Heart left ventricle (tissue), 13 donors: ENCODE data around the gene PCDHA2.
A peak's percentile ranks its signal among the peaks of the same experiment; 100 is the strongest.

Experiments
- POLR2A ChIP-seq, 2 donors: fragments of 450-650 bp; IDR thresholded peaks; one replicate each; pipeline ENCODE4 v1.6.1; 2017; ENCODE audit warnings: antibody characterized with exemption in 2 of 2, mild to moderate bottlenecking in 2 of 2, moderate library complexity in 2 of 2
- TF ChIP-seq, protein P1 (sequence below), 12 donors: fragments of 200-600 bp; sonication (generic) in 4 of 12; IDR thresholded peaks; one replicate each; pipeline versions ENCODE4 v1.5.0 to v1.8.0; 2018 to 2022; ENCODE audit warnings: antibody characterized with exemption in 12 of 12, mild to moderate bottlenecking in 5 of 12
- donor health status: ischemic (EF 13 %, LVEDD 7.1; RV severe dilation, severe dysfunction).
- donor health status: DM: no; HTN: yes; CAD: no.
- donor health status: DM: no; HTN: no; CAD: no.
- donor health status: ischemic (EF 25% LVEDD 6.9; RV normal size, moderate dysfunction).
- donor health status: ischemic (EF 25% LVEDD 5.7; RV mildly dilated, moderate dysfunction).
- donor health status: ischemic (EF 35%, LVEDD 5.7; RV mildly dilated, moderate dysfunction).
- donor health status: nonischemic (EF 11% LVEDD 7.7; RV severe dilation, severe dysfunction).
- donor health status: DM: yes; HTN: yes; CAD: no.
- donor health status: PGD.
- donor health status: ischemic (EF 29% LVEDD 5.4; RV normal size, mild dysfunction).
- donor health status: nonischemic (EF 23%, LVEDD 6.1; RV moderate dilation, normal function).

GRCh38 chr5:140827704-140828361 is 33.2 kb downstream of the PCDHA2 start, which contains the start of gene PCDHA6:
- TF ChIP-seq, protein P1, sequence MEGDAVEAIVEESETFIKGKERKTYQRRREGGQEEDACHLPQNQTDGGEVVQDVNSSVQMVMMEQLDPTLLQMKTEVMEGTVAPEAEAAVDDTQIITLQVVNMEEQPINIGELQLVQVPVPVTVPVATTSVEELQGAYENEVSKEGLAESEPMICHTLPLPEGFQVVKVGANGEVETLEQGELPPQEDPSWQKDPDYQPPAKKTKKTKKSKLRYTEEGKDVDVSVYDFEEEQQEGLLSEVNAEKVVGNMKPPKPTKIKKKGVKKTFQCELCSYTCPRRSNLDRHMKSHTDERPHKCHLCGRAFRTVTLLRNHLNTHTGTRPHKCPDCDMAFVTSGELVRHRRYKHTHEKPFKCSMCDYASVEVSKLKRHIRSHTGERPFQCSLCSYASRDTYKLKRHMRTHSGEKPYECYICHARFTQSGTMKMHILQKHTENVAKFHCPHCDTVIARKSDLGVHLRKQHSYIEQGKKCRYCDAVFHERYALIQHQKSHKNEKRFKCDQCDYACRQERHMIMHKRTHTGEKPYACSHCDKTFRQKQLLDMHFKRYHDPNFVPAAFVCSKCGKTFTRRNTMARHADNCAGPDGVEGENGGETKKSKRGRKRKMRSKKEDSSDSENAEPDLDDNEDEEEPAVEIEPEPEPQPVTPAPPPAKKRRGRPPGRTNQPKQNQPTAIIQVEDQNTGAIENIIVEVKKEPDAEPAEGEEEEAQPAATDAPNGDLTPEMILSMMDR (IDR thresholded peaks at IDR 0.05), result peak in 2 of 12 donors; percentile 27 to 30
- no peak for TF ChIP-seq POLR2A (IDR thresholded peaks at IDR 0.05)
